DOHH2 (cell line): ENCODE data around the gene TMEM132D.
A peak's percentile ranks its signal among the peaks of the same experiment; 100 is the strongest.

Experiments
- H3F3A ChIP-seq: fragments of 200-600 bp; sonication (generic), shearing (Covaris generic); 2 replicates; pipeline ENCODE4 v1.6.0; 2016; ENCODE audit warnings: antibody characterized with exemption, mild to moderate bottlenecking; ENCODE audit not compliant: control insufficient read depth, insufficient read depth
- H3K27ac ChIP-seq: fragments of 200-600 bp; sonication (generic); 2 replicates; pipeline ENCODE4 v1.5.1; 2014; ENCODE audit warnings: low read depth, mild to moderate bottlenecking, low read length, moderate library complexity
- H3K27me3 ChIP-seq: fragments of 200-600 bp; sonication (generic); 2 replicates; pipeline ENCODE4 v1.6.1; 2014; ENCODE audit warnings: mild to moderate bottlenecking, low read length, mixed read lengths; ENCODE audit not compliant: control insufficient read depth
- H3K36me3 ChIP-seq: fragments of 200-600 bp; sonication (generic); 2 replicates; pipeline ENCODE4 v1.6.1; 2014; ENCODE audit warnings: mild to moderate bottlenecking, low read length, moderate library complexity, mixed read lengths; ENCODE audit not compliant: control insufficient read depth
- H3K4me1 ChIP-seq: fragments of 200-600 bp; sonication (generic); 2 replicates; pipeline ENCODE4 v1.6.1; 2014; ENCODE audit warnings: mild to moderate bottlenecking, low read length, mixed read lengths; ENCODE audit not compliant: control insufficient read depth
- H3K4me2 ChIP-seq: fragments of 200-600 bp; sonication (generic); 2 replicates; pipeline ENCODE4 v1.6.0; 2014; ENCODE audit warnings: mild to moderate bottlenecking, low read length, moderate library complexity
- H3K4me3 ChIP-seq: fragments of 200-600 bp; sonication (generic); 2 replicates; pipeline ENCODE4 v1.5.1; 2014; ENCODE audit warnings: mild to moderate bottlenecking, low read length, mixed read lengths
- H3K79me2 ChIP-seq: fragments of 200-600 bp; sonication (generic); 2 replicates; pipeline ENCODE4 v1.6.1; 2014; ENCODE audit warnings: mild to moderate bottlenecking, low read length, mixed read lengths; ENCODE audit not compliant: control insufficient read depth
- H3K9me2 ChIP-seq: fragments of 200-600 bp; sonication (generic); replicated peaks from 2 replicates; pipeline ENCODE4 v1.6.1; 2014; ENCODE audit warnings: mild to moderate bottlenecking, low read length, mixed read lengths; ENCODE audit not compliant: control insufficient read depth
- H3K9me3 ChIP-seq: fragments of 200-600 bp; sonication (generic); 2 replicates; pipeline ENCODE4 v1.6.1; 2014; ENCODE audit warnings: antibody characterized with exemption, low read length, mixed read lengths; ENCODE audit not compliant: control insufficient read depth, insufficient read depth
- H4K20me1 ChIP-seq: fragments of 200-600 bp; sonication (generic); 2 replicates; pipeline ENCODE4 v1.6.0; 2014; ENCODE audit warnings: low read depth, mild to moderate bottlenecking, antibody characterized with exemption, low read length, moderate library complexity; ENCODE audit not compliant: control insufficient read depth, insufficient read depth
- CTCF ChIP-seq: fragments of 200-600 bp; sonication (generic); IDR thresholded peaks from one replicate; pipeline ENCODE4 v1.5.1; 2014; ENCODE audit warnings: antibody characterized with exemption, mild to moderate bottlenecking, low read depth, low read length; ENCODE audit not compliant: poor library complexity, severe bottlenecking
- EZH2phosphoT487 ChIP-seq: fragments of 200-600 bp; sonication (generic); IDR thresholded peaks from 2 replicates; pipeline ENCODE4 v1.6.1; 2017; ENCODE audit warnings: borderline replicate concordance, mild to moderate bottlenecking, antibody characterized with exemption, low read length, moderate library complexity, mixed read lengths

Gene TMEM132D

DNA sequence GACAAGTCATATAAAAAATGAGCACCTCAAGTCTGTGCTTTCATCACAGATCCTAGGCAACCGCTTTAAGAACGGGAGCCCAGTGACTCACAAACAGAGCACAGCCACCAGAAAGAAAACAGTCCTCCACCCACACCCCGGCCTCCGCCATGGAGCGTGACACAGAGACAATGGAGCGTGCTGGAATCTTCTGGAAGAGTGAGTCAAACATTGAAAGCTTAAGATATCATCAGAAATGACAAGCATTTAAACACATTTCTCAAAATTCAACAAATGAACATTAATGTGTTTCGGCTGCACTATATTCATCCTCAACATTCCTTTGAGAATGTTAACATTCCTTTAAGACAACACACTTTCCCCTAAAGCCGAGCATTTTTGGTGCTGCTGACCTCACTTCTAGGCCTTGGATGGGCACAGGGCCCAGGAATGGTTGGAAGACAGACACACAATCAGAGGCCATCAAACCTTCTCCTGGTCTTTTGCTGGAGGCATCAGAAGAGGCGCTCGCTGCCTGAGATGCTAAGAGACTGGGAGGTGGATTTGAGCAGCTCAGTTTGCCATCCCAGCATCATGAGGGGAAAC is 23.6 kb upstream of the TMEM132D start:
- no peak for TF ChIP-seq EZH2phosphoT487
- H3F3A ChIP-seq: no peaks in the 10 kb centered on the region
- H4K20me1 ChIP-seq: no peaks in the 10 kb centered on the region
- no peak overlapping the region for H3K4me2 ChIP-seq
- no peaks in the 10 kb centered on the region for H3K79me2 ChIP-seq
- H3K4me3 ChIP-seq: no peak overlapping the region
- H3K36me3 ChIP-seq: no peaks in the 10 kb centered on the region
- H3K27ac ChIP-seq: no peak overlapping the region
- no peaks in the 10 kb centered on the region for H3K27me3 ChIP-seq
- no peaks in the 10 kb centered on the region for H3K4me1 ChIP-seq
- H3K9me3 ChIP-seq: no peaks in the 10 kb centered on the region
- no peaks in the 10 kb centered on the region for H3K9me2 ChIP-seq

- Histone ChIP-seq H3K27me3 (no peaks in the 10 kb centered on the region), H4K20me1 (no peaks in the 10 kb centered on the region), H3K27ac (no peak overlapping the region), H3K4me1 (no peaks in the 10 kb centered on the region), H3K4me2 (no peak overlapping the region), H3K4me3 (no peak overlapping the region), H3K9me2 (no peaks in the 10 kb centered on the region), H3F3A (no peaks in the 10 kb centered on the region), H3K79me2 (no peaks in the 10 kb centered on the region), H3K36me3 (no peaks in the 10 kb centered on the region), H3K9me3 (no peaks in the 10 kb centered on the region)
- no peak for TF ChIP-seq EZH2phosphoT487
- peak; percentile 76 for TF ChIP-seq CTCF
These were observed 7.7 kb upstream of the TMEM132D start for GRCh38 chr12:129911428-129912049.

- H3K4me2 ChIP-seq: no peak overlapping the region
- H3K79me2 ChIP-seq: no peaks in the 10 kb centered on the region
- no peaks in the 10 kb centered on the region for H3K36me3 ChIP-seq
- H3K27ac ChIP-seq: no peak overlapping the region
- no peaks in the 10 kb centered on the region for H3K4me1 ChIP-seq
- no peaks in the 10 kb centered on the region for H4K20me1 ChIP-seq
- H3K9me2 ChIP-seq: no peaks in the 10 kb centered on the region
- no peaks in the 10 kb centered on the region for H3K27me3 ChIP-seq
- TF ChIP-seq EZH2phosphoT487 (no peak), CTCF (no peak)
- no peaks in the 10 kb centered on the region for H3K9me3 ChIP-seq
- no peak overlapping the region for H3K4me3 ChIP-seq
- no peaks in the 10 kb centered on the region for H3F3A ChIP-seq
These were observed 5.5 kb upstream of the TMEM132D start for GRCh38 chr12:129909051-129910020.
